ENCODE measurements around the gene RASA4B.
"Not testable (repeated sequence)": the region's sequence is repeated elsewhere in the genome, so short reads cannot be mapped to it uniquely, and the experiment has no call there.

Gene RASA4B

GRCh38 chr7:102454932-102455331, 62.6 kb downstream of the RASA4B start:
- H3K4me1 ChIP-seq (ENCODE audit: control insufficient read depth, insufficient read depth, low read length); H3K4me3 ChIP-seq (ENCODE audit: low read depth, low read length); H3K27me3 ChIP-seq (ENCODE audit: control insufficient read depth, insufficient read depth, low read length); H3K9ac ChIP-seq (ENCODE audit: low read depth, low read length); H3K9me3 ChIP-seq (ENCODE audit: control insufficient read depth, insufficient read depth, low read length): not testable (repeated sequence)
- peaks cover 16% of the 10 kb centered on the region for H3K36me3 ChIP-seq (ENCODE audit: control insufficient read depth, insufficient read depth, low read length)

- no peak overlapping the region for H3K4me3 ChIP-seq (ENCODE audit: low read depth, low read length)
- no peaks in the 10 kb centered on the region for H3K4me1 ChIP-seq (ENCODE audit: control insufficient read depth, insufficient read depth, low read length)
- no peaks in the 10 kb centered on the region for H3K9me3 ChIP-seq (ENCODE audit: control insufficient read depth, insufficient read depth, low read length)
- H3K27me3 ChIP-seq (ENCODE audit: control insufficient read depth, insufficient read depth, low read length), result no peaks in the 10 kb centered on the region
- peaks cover 16% of the 10 kb centered on the region for H3K36me3 ChIP-seq (ENCODE audit: control insufficient read depth, insufficient read depth, low read length)
- no peak overlapping the region for H3K9ac ChIP-seq (ENCODE audit: low read depth, low read length)
Observed at GRCh38 chr7:102454468-102454867, 63.1 kb downstream of the RASA4B start.

- peaks cover 12% of the 10 kb centered on the region for H3K36me3 ChIP-seq (ENCODE audit: control insufficient read depth, insufficient read depth, low read length)
- H3K9me3 ChIP-seq (ENCODE audit: control insufficient read depth, insufficient read depth, low read length), result no peaks in the 10 kb centered on the region
- no peaks in the 10 kb centered on the region for H3K27me3 ChIP-seq (ENCODE audit: control insufficient read depth, insufficient read depth, low read length)
- H3K4me3 ChIP-seq (ENCODE audit: low read depth, low read length), result no peak overlapping the region
- H3K9ac ChIP-seq (ENCODE audit: low read depth, low read length), result no peak overlapping the region
- H3K4me1 ChIP-seq (ENCODE audit: control insufficient read depth, insufficient read depth, low read length), result no peaks in the 10 kb centered on the region
Observed at GRCh38 chr7:102453319-102453718, 64.3 kb downstream of the RASA4B start.

- no peaks in the 10 kb centered on the region for H3K9me3 ChIP-seq (ENCODE audit: control insufficient read depth, insufficient read depth, low read length)
- H3K4me3 ChIP-seq (ENCODE audit: low read depth, low read length), result no peak overlapping the region
- no peaks in the 10 kb centered on the region for H3K4me1 ChIP-seq (ENCODE audit: control insufficient read depth, insufficient read depth, low read length)
- peaks cover 6% of the 10 kb centered on the region for H3K36me3 ChIP-seq (ENCODE audit: control insufficient read depth, insufficient read depth, low read length)
- H3K27me3 ChIP-seq (ENCODE audit: control insufficient read depth, insufficient read depth, low read length), result no peaks in the 10 kb centered on the region
- H3K9ac ChIP-seq (ENCODE audit: low read depth, low read length), result no peak overlapping the region
Observed at GRCh38 chr7:102452451-102452850, 65.1 kb downstream of the RASA4B start.

- H3K4me3 ChIP-seq (ENCODE audit: low read depth, low read length), result no peak overlapping the region
Observed at GRCh38 chr7:102451371-102452054, 66.1 kb downstream of the RASA4B start.

GRCh38 chr7:102450242-102450641, 67.3 kb downstream of the RASA4B start:
- H3K27me3 ChIP-seq (ENCODE audit: control insufficient read depth, insufficient read depth, low read length), result no peaks in the 10 kb centered on the region
- no peak overlapping the region for H3K4me3 ChIP-seq (ENCODE audit: low read depth, low read length)
- no peak overlapping the region for H3K9ac ChIP-seq (ENCODE audit: low read depth, low read length)
- H3K9me3 ChIP-seq (ENCODE audit: control insufficient read depth, insufficient read depth, low read length), result no peaks in the 10 kb centered on the region
- no peaks in the 10 kb centered on the region for H3K36me3 ChIP-seq (ENCODE audit: control insufficient read depth, insufficient read depth, low read length)
- no peaks in the 10 kb centered on the region for H3K4me1 ChIP-seq (ENCODE audit: control insufficient read depth, insufficient read depth, low read length)

More at GRCh38 chr7:102451371-102452054, 66.1 kb downstream of the RASA4B start:
- Histone ChIP-seq H3K9me3 (ENCODE audit: control insufficient read depth, insufficient read depth, low read length) (no peaks in the 10 kb centered on the region), H3K9ac (ENCODE audit: low read depth, low read length) (no peak overlapping the region), H3K36me3 (ENCODE audit: control insufficient read depth, insufficient read depth, low read length) (peaks cover 2% of the 10 kb centered on the region), H3K27me3 (ENCODE audit: control insufficient read depth, insufficient read depth, low read length) (no peaks in the 10 kb centered on the region), H3K4me1 (ENCODE audit: control insufficient read depth, insufficient read depth, low read length) (no peaks in the 10 kb centered on the region)

- H3K9me3 ChIP-seq (ENCODE audit: control insufficient read depth, insufficient read depth, low read length), result no peaks in the 10 kb centered on the region
- H3K4me3 ChIP-seq (ENCODE audit: low read depth, low read length), result no peak overlapping the region
- H3K36me3 ChIP-seq (ENCODE audit: control insufficient read depth, insufficient read depth, low read length), result no peaks in the 10 kb centered on the region
- H3K4me1 ChIP-seq (ENCODE audit: control insufficient read depth, insufficient read depth, low read length), result no peaks in the 10 kb centered on the region
- no peaks in the 10 kb centered on the region for H3K27me3 ChIP-seq (ENCODE audit: control insufficient read depth, insufficient read depth, low read length)
- no peak overlapping the region for H3K9ac ChIP-seq (ENCODE audit: low read depth, low read length)
Observed at GRCh38 chr7:102449136-102449535, 68.4 kb downstream of the RASA4B start.

GRCh38 chr7:102447311-102447710, 70.3 kb downstream of the RASA4B start:
- H3K27me3 ChIP-seq (ENCODE audit: control insufficient read depth, insufficient read depth, low read length), result no peaks in the 10 kb centered on the region
- H3K9me3 ChIP-seq (ENCODE audit: control insufficient read depth, insufficient read depth, low read length), result no peaks in the 10 kb centered on the region
- H3K36me3 ChIP-seq (ENCODE audit: control insufficient read depth, insufficient read depth, low read length), result no peaks in the 10 kb centered on the region
- H3K9ac ChIP-seq (ENCODE audit: low read depth, low read length), result no peak overlapping the region
- H3K4me3 ChIP-seq (ENCODE audit: low read depth, low read length), result no peak overlapping the region
- no peaks in the 10 kb centered on the region for H3K4me1 ChIP-seq (ENCODE audit: control insufficient read depth, insufficient read depth, low read length)

GRCh38 chr7:102446387-102447156, 71.0 kb downstream of the RASA4B start:
- Histone ChIP-seq H3K36me3 (ENCODE audit: control insufficient read depth, insufficient read depth, low read length) (no peaks in the 10 kb centered on the region), H3K9ac (ENCODE audit: low read depth, low read length) (no peak overlapping the region), H3K9me3 (ENCODE audit: control insufficient read depth, insufficient read depth, low read length) (no peaks in the 10 kb centered on the region), H3K4me1 (ENCODE audit: control insufficient read depth, insufficient read depth, low read length) (peaks cover 2% of the 10 kb centered on the region), H3K4me3 (ENCODE audit: low read depth, low read length) (no peak overlapping the region), H3K27me3 (ENCODE audit: control insufficient read depth, insufficient read depth, low read length) (no peaks in the 10 kb centered on the region)

GRCh38 chr7:102445674-102446071, 71.9 kb downstream of the RASA4B start:
- no peaks in the 10 kb centered on the region for H3K36me3 ChIP-seq (ENCODE audit: control insufficient read depth, insufficient read depth, low read length)
- H3K9me3 ChIP-seq (ENCODE audit: control insufficient read depth, insufficient read depth, low read length), result no peaks in the 10 kb centered on the region
- H3K27me3 ChIP-seq (ENCODE audit: control insufficient read depth, insufficient read depth, low read length), result no peaks in the 10 kb centered on the region
- peaks cover 5% of the 10 kb centered on the region for H3K4me1 ChIP-seq (ENCODE audit: control insufficient read depth, insufficient read depth, low read length)
- H3K4me3 ChIP-seq (ENCODE audit: low read depth, low read length), result no peak overlapping the region
- H3K9ac ChIP-seq (ENCODE audit: low read depth, low read length), result no peak overlapping the region

- H3K9me3 ChIP-seq (ENCODE audit: control insufficient read depth, insufficient read depth, low read length), result no peaks in the 10 kb centered on the region
- H3K4me3 ChIP-seq (ENCODE audit: low read depth, low read length), result no peak overlapping the region
- peaks cover 5% of the 10 kb centered on the region for H3K4me1 ChIP-seq (ENCODE audit: control insufficient read depth, insufficient read depth, low read length)
- H3K27me3 ChIP-seq (ENCODE audit: control insufficient read depth, insufficient read depth, low read length), result no peaks in the 10 kb centered on the region
- no peak overlapping the region for H3K9ac ChIP-seq (ENCODE audit: low read depth, low read length)
- no peaks in the 10 kb centered on the region for H3K36me3 ChIP-seq (ENCODE audit: control insufficient read depth, insufficient read depth, low read length)
Observed at GRCh38 chr7:102444961-102445673, 72.5 kb downstream of the RASA4B start.
